ENCODE data around the gene ATRN. TPM values are rescaled to one million over a fixed set of nuclear protein-coding genes. Genes with fewer than 3 reads are reported as not detected.

ATRN gene
- total and polyA plus RNA-seq, 7 donors = 3.9 to 18.6 (median 14.7) TPM

- 78 to 85% (median 79%) methylated on average over 10 of the region's 10 CpGs for WGBS, 3 donors
- Histone ChIP-seq H3K27ac (no peak overlapping the region), H3K36me3 (ENCODE audit: insufficient read depth in 1 of 2, low read depth in 1 of 2) (no peaks in the 10 kb centered on the region), H3K4me3 (no peak overlapping the region), H3K9me3 (no peaks in the 10 kb centered on the region), H3K4me1 (no peaks in the 10 kb centered on the region), H3K27me3 (ENCODE audit: insufficient read depth in 3 of 3, low read length in 2 of 3) (peaks cover 0 to 36% (median 4%) of the 10 kb centered on the region in 3 donors)
- ATAC-seq = no peak
- intact Hi-C loops (cut with DNase I) = loop anchor here in 1 of 2 donors (10.0 kb wide), 1 partner anchor 410 kb away; no protein-coding TSS in a partner anchor
- no peak for TF ChIP-seq CTCF (IDR thresholded peaks at IDR 0.05)
- DNase-seq = no peak
These were observed 203.6 kb downstream of the ATRN start for GRCh38 chr20:3674447-3674846.

GRCh38 chr20:3674995-3675900, 204.4 kb downstream of the ATRN start:
- TF ChIP-seq CTCF (IDR thresholded peaks at IDR 0.05) = no peak
- Histone ChIP-seq H3K9me3 (no peaks in the 10 kb centered on the region), H3K4me1 (no peaks in the 10 kb centered on the region), H3K36me3 (ENCODE audit: insufficient read depth in 1 of 2, low read depth in 1 of 2) (no peaks in the 10 kb centered on the region), H3K4me3 (no peak overlapping the region), H3K27me3 (ENCODE audit: insufficient read depth in 3 of 3, low read length in 2 of 3) (peaks cover 0 to 36% (median 4%) of the 10 kb centered on the region in 3 donors), H3K27ac (no peak overlapping the region)
- intact Hi-C loops (cut with DNase I) = loop anchor here (5.0 to 10.0 kb wide), 2 partner anchors 407 to 410 kb away; no protein-coding TSS in a partner anchor
- ATAC-seq = no peak
- WGBS, 3 donors = 65 to 67% (median 66%) methylated on average over 13 of the region's 13 CpGs
- DNase-seq = no peak

GRCh38 chr20:3677733-3678132, 206.9 kb downstream of the ATRN start:
- ATAC-seq (no peak), DNase-seq (peak; percentile 65 to 74)
- no peak for TF ChIP-seq CTCF (IDR thresholded peaks at IDR 0.05)
- no peak overlapping the region for H3K27ac ChIP-seq
- H3K4me3 ChIP-seq = no peak overlapping the region
- no peaks in the 10 kb centered on the region for H3K36me3 ChIP-seq (ENCODE audit: insufficient read depth in 1 of 2, low read depth in 1 of 2)
- 45 to 53% (median 45%) methylated on average over 7 to 8 of the region's 8 CpGs for WGBS, 3 donors
- no peaks in the 10 kb centered on the region for H3K9me3 ChIP-seq
- intact Hi-C loops (cut with DNase I) = loop anchor here (1.0 to 10.0 kb wide), 5 partner anchors 33 to 407 kb away; no protein-coding TSS in a partner anchor
- peaks cover 0 to 45% (median 4%) of the 10 kb centered on the region in 3 donors for H3K27me3 ChIP-seq (ENCODE audit: insufficient read depth in 3 of 3, low read length in 2 of 3)
- no peaks in the 10 kb centered on the region for H3K4me1 ChIP-seq

GRCh38 chr20:3678198-3678597, 207.4 kb downstream of the ATRN start:
- no peak for DNase-seq
- no peaks in the 10 kb centered on the region for H3K4me1 ChIP-seq
- H3K27ac ChIP-seq = no peak overlapping the region
- no peaks in the 10 kb centered on the region for H3K36me3 ChIP-seq (ENCODE audit: insufficient read depth in 1 of 2, low read depth in 1 of 2)
- no peak for TF ChIP-seq CTCF (IDR thresholded peaks at IDR 0.05)
- ATAC-seq = no peak
- H3K4me3 ChIP-seq = no peak overlapping the region
- no peaks in the 10 kb centered on the region for H3K9me3 ChIP-seq
- H3K27me3 ChIP-seq (ENCODE audit: insufficient read depth in 3 of 3, low read length in 2 of 3) = peaks cover 0 to 40% (median 4%) of the 10 kb centered on the region in 3 donors
- intact Hi-C loops (cut with DNase I) = loop anchor here (2.0 to 10.0 kb wide), 3 partner anchors 33 to 407 kb away; no protein-coding TSS in a partner anchor
- WGBS, 3 donors = 43 to 50% (median 47%) methylated on average over 2 of the region's 2 CpGs

All from psoas muscle (tissue), 8 donors.